Nephron (organoid): ENCODE data around the gene CPEB4.

Source experiments
- H3K27ac Mint-ChIP-seq, 3 experiments: 2 replicates each; pipeline ENCODE4 v1.8.0; 2020; ENCODE audit warnings: mixed read lengths in 3 of 3, mild to moderate bottlenecking in 2 of 3, moderate library complexity in 1 of 3
- H3K27me3 Mint-ChIP-seq: 2 replicates; pipeline ENCODE4 v1.8.0; 2021; ENCODE audit warnings: low read depth, mild to moderate bottlenecking, moderate library complexity, mixed read lengths
- H3K36me3 Mint-ChIP-seq: 2 replicates; pipeline ENCODE4 v1.8.0; 2020; ENCODE audit warnings: low read depth, mixed read lengths
- H3K4me1 Mint-ChIP-seq: 2 replicates; pipeline ENCODE4 v1.8.0; 2020; ENCODE audit warnings: mixed read lengths
- H3K4me3 Mint-ChIP-seq, 3 experiments: 2 replicates each; pipeline ENCODE4 v1.8.0; 2020; ENCODE audit warnings: mild to moderate bottlenecking in 3 of 3, mixed read lengths in 3 of 3, moderate library complexity in 2 of 3
- H3K9me3 Mint-ChIP-seq: 2 replicates; pipeline ENCODE4 v1.8.0; 2020; ENCODE audit warnings: mixed read lengths
- TF ChIP-seq, protein P1 (sequence below), 3 experiments: fragments of 200-600 bp; sonication (generic); IDR thresholded peaks; one replicate each; pipeline ENCODE4 v1.5.0; 2021; ENCODE audit warnings: antibody characterized with exemption in 3 of 3; ENCODE audit not compliant: unreplicated experiment in 3 of 3

The CPEB4 gene

DNA sequence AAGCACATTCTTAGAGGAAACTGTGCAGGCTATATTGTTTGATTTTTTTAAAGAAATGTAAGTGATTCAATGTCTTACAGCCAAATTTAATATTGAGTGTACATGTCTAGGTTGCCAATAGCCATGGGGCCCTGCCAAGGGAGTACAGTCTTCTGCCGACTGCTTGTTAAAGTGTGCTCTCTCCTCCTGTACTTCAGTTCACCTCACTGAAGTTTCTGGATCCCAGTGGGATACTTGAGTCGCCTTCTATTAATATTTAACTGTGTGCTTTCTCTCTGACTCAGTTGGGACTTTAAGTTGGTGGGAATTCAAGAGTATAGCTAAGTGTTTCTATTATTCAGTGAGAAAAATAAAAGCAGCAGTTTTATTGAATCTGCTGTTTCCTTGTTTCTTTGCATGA lies 56.4 kb downstream of the CPEB4 start:
- TF ChIP-seq, protein P1, sequence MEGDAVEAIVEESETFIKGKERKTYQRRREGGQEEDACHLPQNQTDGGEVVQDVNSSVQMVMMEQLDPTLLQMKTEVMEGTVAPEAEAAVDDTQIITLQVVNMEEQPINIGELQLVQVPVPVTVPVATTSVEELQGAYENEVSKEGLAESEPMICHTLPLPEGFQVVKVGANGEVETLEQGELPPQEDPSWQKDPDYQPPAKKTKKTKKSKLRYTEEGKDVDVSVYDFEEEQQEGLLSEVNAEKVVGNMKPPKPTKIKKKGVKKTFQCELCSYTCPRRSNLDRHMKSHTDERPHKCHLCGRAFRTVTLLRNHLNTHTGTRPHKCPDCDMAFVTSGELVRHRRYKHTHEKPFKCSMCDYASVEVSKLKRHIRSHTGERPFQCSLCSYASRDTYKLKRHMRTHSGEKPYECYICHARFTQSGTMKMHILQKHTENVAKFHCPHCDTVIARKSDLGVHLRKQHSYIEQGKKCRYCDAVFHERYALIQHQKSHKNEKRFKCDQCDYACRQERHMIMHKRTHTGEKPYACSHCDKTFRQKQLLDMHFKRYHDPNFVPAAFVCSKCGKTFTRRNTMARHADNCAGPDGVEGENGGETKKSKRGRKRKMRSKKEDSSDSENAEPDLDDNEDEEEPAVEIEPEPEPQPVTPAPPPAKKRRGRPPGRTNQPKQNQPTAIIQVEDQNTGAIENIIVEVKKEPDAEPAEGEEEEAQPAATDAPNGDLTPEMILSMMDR (IDR thresholded peaks at IDR 0.05; ENCODE audit: unreplicated experiment in 3 of 3) = no peak
- H3K9me3 Mint-ChIP-seq = no peaks in the 10 kb centered on the region
- peak overlapping the region in 1 of 3 experiments; percentile 3 for H3K4me3 Mint-ChIP-seq
- H3K4me1 Mint-ChIP-seq = peaks cover 26% of the 10 kb centered on the region
- peak overlapping the region; percentile 81 to 93 (median 87) for H3K27ac Mint-ChIP-seq
- no peaks in the 10 kb centered on the region for H3K27me3 Mint-ChIP-seq
- peaks cover 39% of the 10 kb centered on the region for H3K36me3 Mint-ChIP-seq

DNA sequence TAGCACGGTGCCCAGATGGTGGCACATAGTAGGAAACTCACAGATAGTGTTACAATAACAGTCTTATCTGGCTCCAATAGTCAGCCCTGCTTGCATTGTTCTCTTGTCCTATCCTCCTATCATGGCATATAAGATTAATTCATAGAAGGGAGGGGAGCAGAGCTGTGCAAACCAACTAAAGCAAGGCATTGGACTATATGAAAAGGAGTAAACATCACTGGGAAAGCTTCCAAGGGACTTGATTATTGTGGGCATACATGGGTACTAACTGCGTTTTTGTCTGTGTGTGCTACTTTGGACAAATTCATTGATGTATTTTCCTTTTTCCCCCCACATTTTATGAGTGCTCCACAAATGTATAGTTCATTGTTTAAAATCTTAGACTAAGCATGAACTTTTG lies 57.0 kb downstream of the CPEB4 start:
- Mint-ChIP-seq H3K4me1 (peaks cover 26% of the 10 kb centered on the region), H3K27ac (peak overlapping the region in 2 of 3 experiments; percentile 81 to 93), H3K27me3 (no peaks in the 10 kb centered on the region), H3K4me3 (no peak overlapping the region), H3K9me3 (no peaks in the 10 kb centered on the region), H3K36me3 (peaks cover 45% of the 10 kb centered on the region)
- TF ChIP-seq, protein P1 (IDR thresholded peaks at IDR 0.05; ENCODE audit: unreplicated experiment in 3 of 3) = no peak

DNA sequence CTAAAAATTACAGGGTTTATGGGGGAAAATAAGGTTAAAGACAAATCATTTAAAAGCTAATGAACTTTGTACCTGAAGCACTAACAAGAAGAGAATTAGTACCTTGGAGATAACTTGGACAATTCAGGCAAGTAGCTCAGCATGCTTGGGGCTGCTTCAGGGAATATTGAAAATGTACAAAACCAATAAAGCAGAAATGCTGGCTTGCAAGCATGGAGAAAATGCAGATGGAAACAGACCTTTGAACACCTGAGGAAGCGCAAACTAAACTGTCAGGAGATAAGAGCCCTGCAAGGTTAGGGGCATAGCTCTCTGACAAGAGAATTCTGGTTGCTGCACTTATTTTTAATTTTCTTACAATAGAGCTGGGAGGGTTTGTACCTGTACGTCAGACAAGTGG lies 58.2 kb downstream of the CPEB4 start:
- TF ChIP-seq, protein P1 (IDR thresholded peaks at IDR 0.05; ENCODE audit: unreplicated experiment in 3 of 3) = no peak
- Mint-ChIP-seq H3K27ac (peak overlapping the region; percentile 8 to 87 (median 22)), H3K27me3 (no peaks in the 10 kb centered on the region), H3K9me3 (no peaks in the 10 kb centered on the region), H3K4me3 (no peak overlapping the region), H3K4me1 (peaks cover 26% of the 10 kb centered on the region), H3K36me3 (peaks cover 53% of the 10 kb centered on the region)

DNA sequence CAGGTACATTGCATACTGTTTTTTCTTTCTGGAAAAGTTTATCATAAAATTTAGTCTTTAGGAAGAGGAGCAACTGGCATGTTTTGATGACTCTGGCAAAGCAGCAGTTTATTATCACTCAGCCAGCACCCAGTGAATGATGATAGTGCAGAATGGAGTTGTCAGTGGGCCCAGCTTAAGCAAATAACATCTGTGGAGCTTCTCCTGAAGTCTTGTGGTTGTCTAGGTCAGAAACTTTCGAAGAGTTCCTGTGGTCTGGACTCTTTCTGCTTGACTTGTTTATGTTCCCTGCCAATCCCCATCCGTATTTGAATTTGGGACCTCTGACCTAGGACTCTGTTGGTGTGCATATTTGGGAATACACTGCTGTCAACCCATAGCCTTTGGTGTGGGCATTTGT lies 62.7 kb downstream of the CPEB4 start:
- Mint-ChIP-seq H3K27me3 (no peaks in the 10 kb centered on the region), H3K4me1 (peaks cover 20% of the 10 kb centered on the region), H3K9me3 (no peaks in the 10 kb centered on the region), H3K27ac (no peak overlapping the region), H3K4me3 (no peak overlapping the region), H3K36me3 (peaks cover 92% of the 10 kb centered on the region)
- TF ChIP-seq, protein P1 (IDR thresholded peaks at IDR 0.05; ENCODE audit: unreplicated experiment in 3 of 3) = no peak

DNA sequence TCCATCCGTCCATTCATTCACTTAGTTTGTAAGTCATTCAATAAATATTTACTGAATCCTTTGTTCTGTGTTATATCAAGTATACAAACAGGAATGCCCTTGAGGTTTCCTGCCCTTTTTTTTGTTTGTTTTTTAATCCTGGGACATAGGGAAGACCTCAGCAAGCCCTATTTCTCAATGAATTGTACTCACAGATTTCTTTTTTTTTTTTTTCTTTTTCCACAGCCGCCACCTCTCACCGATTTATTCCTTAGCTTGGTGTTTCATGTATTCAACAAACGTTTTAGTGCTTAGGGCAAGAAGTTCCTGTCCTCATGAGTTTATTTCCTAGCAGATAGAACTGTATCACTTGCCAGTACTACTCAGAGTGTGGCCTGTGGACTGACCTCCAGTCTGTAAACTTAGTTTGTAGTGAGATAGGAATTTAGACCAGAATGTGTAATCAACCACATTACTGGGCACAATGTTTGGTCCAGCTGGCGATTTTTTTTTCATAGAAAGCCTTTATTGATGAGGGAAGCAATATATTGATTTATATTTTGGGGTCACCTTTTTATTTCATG lies 65.5 kb downstream of the CPEB4 start:
- Mint-ChIP-seq H3K27ac (peak overlapping the region; percentile 33 to 97 (median 75)), H3K27me3 (no peaks in the 10 kb centered on the region), H3K4me3 (no peak overlapping the region), H3K36me3 (peaks cover 76% of the 10 kb centered on the region), H3K9me3 (no peaks in the 10 kb centered on the region), H3K4me1 (peaks cover 25% of the 10 kb centered on the region)
- TF ChIP-seq, protein P1 (IDR thresholded peaks at IDR 0.05; ENCODE audit: unreplicated experiment in 3 of 3) = no peak
